ENCODE results near the gene SERINC3.

The SERINC3 gene

GRCh38 chr20:44532981-44533331 lies 11.1 kb upstream of the SERINC3 start:
- no peak for DNase-seq (ENCODE audit: low read depth)

- no peak for DNase-seq (ENCODE audit: low read depth)
These were observed 10.6 kb upstream of the SERINC3 start for GRCh38 chr20:44532259-44532980.

- no peak for DNase-seq (ENCODE audit: low read depth)
These were observed 6.4 kb upstream of the SERINC3 start for GRCh38 chr20:44528309-44528708.

- DNase-seq (ENCODE audit: low read depth), result no peak
These were observed 5.9 kb upstream of the SERINC3 start for GRCh38 chr20:44527716-44528199.

GRCh38 chr20:44526129-44526528 lies 4.3 kb upstream of the SERINC3 start:
- DNase-seq (ENCODE audit: low read depth), result no peak

- DNase-seq (ENCODE audit: low read depth), result no peak
These were observed 1.9 kb upstream of the SERINC3 start for GRCh38 chr20:44523746-44524145.

- DNase-seq (ENCODE audit: low read depth), result no peak
These were observed 971 bp upstream of the SERINC3 start for GRCh38 chr20:44522841-44523240.

GRCh38 chr20:44520881-44521280 lies 989 bp downstream of the SERINC3 start:
- DNase-seq (ENCODE audit: low read depth), result no peak

GRCh38 chr20:44518248-44518647 lies 3.6 kb downstream of the SERINC3 start:
- no peak for DNase-seq (ENCODE audit: low read depth)

- DNase-seq (ENCODE audit: low read depth), result no peak
These were observed 4.4 kb downstream of the SERINC3 start for GRCh38 chr20:44517454-44517853.

GRCh38 chr20:44516491-44516890 lies 5.4 kb downstream of the SERINC3 start:
- no peak for DNase-seq (ENCODE audit: low read depth)

- no peak for DNase-seq (ENCODE audit: low read depth)
These were observed 8.0 kb downstream of the SERINC3 start for GRCh38 chr20:44513871-44514270.

GRCh38 chr20:44509762-44510161 lies 12.1 kb downstream of the SERINC3 start:
- no peak for DNase-seq (ENCODE audit: low read depth)

GRCh38 chr20:44504402-44505307 lies 17.2 kb downstream of the SERINC3 start:
- DNase-seq (ENCODE audit: low read depth), result no peak

GRCh38 chr20:44502968-44503367 lies 18.9 kb downstream of the SERINC3 start:
- no peak for DNase-seq (ENCODE audit: low read depth)

GRCh38 chr20:44501448-44501847 lies 20.4 kb downstream of the SERINC3 start:
- no peak for DNase-seq (ENCODE audit: low read depth)

GRCh38 chr20:44500221-44500620 lies 21.6 kb downstream of the SERINC3 start:
- DNase-seq (ENCODE audit: low read depth), result no peak

GRCh38 chr20:44497761-44498160 lies 24.1 kb downstream of the SERINC3 start:
- DNase-seq (ENCODE audit: low read depth), result no peak

- no peak for DNase-seq (ENCODE audit: low read depth)
These were observed 24.9 kb downstream of the SERINC3 start for GRCh38 chr20:44496976-44497375.

GRCh38 chr20:44495802-44496481 lies 25.9 kb downstream of the SERINC3 start:
- peak; percentile 69 for DNase-seq (ENCODE audit: low read depth)

- DNase-seq (ENCODE audit: low read depth), result peak; percentile 62
These were observed 26.6 kb downstream of the SERINC3 start for GRCh38 chr20:44495257-44495656.

- no peak for DNase-seq (ENCODE audit: low read depth)
These were observed 27.2 kb downstream of the SERINC3 start for GRCh38 chr20:44494681-44495080.

GRCh38 chr20:44494266-44494665 lies 27.6 kb downstream of the SERINC3 start:
- DNase-seq (ENCODE audit: low read depth), result no peak
